ENCODE results near the gene RHOBTB1.

RHOBTB1 gene

GRCh38 chr10:60942788-60943315 lies 1.1 kb downstream of the RHOBTB1 start:
- no peak for DNase-seq (ENCODE audit: low read depth in 2 of 3, low spot score in 2 of 3)

GRCh38 chr10:60942134-60942787 lies 1.7 kb downstream of the RHOBTB1 start:
- no peak for DNase-seq (ENCODE audit: low read depth in 2 of 3, low spot score in 2 of 3)

- DNase-seq (ENCODE audit: low read depth in 2 of 3, low spot score in 2 of 3), result no peak
Measured at GRCh38 chr10:60940446-60940845, 3.5 kb downstream of the RHOBTB1 start.

- DNase-seq (ENCODE audit: low read depth in 2 of 3, low spot score in 2 of 3), result no peak
Measured at GRCh38 chr10:60937784-60938654, 6.0 kb downstream of the RHOBTB1 start.

- no peak for DNase-seq (ENCODE audit: low read depth in 2 of 3, low spot score in 2 of 3)
Measured at GRCh38 chr10:60937022-60937421, 7.0 kb downstream of the RHOBTB1 start.

DNA sequence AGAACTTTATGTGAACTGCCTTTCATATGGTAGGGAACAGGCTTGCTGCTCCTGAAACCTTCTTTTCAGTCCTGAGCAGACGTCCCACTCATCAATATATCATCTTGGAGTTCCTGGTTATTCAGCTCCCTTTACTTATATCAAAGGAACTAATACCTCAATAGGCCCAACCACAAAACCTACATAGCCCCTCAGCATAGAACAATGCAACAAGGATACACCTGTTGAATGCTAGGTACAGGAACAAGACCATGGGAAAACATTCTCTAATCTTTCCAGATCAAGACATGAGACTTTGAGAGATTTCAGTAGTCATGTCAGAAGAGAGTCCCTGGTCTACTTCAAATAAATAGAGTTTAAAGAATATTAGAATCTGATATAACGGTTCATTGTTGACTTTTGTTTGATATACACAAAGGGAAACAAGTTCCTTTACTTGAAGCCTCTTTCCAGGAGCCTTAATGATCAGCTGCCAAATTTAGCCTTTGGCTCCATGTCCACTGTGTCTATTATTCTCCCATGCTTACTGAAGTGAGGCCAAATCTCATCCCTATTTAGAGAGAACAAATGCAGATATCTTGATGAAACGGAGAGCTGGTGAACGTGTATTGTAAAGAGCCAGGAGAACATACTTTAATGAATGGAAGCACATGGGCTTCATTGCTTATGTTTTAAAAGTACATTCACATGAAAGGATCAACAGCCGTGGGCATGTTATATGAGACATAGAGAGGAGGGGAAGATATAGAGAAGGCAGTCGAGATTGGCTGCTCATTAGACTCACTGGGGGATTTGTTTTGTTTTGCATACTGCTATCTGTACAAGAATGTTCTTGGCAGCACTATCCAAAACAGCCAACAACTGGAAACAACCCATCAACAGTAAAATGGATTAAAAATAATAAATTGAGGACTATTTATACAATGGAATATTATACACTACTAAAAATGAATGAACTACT lies 9.5 kb downstream of the RHOBTB1 start:
- no peak for DNase-seq (ENCODE audit: low read depth in 2 of 3, low spot score in 2 of 3)

DNA sequence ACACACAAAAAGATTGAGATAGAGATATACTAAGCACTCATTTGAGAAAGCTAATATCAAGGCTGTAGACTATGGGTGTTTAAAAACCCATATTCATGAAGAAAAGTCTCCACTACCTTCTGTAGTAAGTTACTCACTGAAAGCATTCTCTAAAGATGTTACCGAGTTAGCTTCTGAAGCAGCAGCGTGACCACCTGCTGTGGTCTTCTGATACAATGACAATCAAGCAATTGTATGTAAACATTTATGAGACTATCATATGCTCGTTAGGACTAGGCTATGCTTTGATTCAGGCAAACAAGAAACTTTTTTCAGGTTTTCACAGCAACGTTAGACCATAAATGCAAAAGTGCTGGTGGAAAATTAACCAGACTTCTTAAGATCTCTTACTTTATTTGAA lies 11.2 kb downstream of the RHOBTB1 start:
- no peak for DNase-seq (ENCODE audit: low read depth in 2 of 3, low spot score in 2 of 3)

GRCh38 chr10:60930237-60930636 lies 13.7 kb downstream of the RHOBTB1 start:
- DNase-seq (ENCODE audit: low read depth in 2 of 3, low spot score in 2 of 3), result no peak

DNA sequence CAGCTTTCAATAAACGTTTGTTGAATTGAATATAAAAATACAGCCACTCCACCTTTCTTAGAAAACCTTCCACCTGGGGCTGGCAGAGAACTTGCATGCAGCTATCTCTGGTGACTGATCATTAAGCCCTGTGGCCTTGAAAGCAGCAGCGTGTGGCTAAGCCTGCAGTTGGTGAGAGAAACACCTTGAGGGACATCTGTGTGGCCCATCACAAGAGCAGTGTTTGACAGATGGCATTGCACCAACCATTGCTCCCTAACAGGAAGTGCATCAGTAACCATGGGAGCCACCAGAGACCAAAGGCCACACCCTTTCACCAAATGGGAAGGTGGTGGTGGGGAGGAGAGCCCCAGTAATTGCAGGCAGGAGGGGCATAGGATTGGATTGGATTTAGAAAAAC lies 22.4 kb downstream of the RHOBTB1 start:
- no peak for DNase-seq (ENCODE audit: low read depth in 2 of 3, low spot score in 2 of 3)

DNA sequence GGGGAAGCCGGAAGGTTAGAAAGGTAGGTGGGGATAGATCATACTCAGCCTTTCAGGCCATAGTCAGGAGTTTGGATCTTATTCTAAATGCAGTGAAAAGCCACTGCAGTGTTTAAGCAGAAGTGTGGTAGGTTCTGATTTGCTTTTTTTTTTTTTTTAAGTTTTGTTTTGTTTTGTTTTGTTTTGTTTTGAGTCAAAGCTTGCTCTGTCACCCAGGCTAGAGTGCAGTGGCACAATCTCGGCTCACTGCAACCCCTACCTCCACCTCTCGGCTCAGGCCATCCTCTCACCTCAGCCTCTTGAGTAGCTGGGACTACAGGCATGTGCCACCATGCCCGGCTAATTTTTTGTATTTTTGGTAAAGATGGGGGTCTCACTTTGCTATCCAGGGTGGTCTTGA lies 23.5 kb downstream of the RHOBTB1 start:
- DNase-seq (ENCODE audit: low read depth in 2 of 3, low spot score in 2 of 3), result no peak

DNA sequence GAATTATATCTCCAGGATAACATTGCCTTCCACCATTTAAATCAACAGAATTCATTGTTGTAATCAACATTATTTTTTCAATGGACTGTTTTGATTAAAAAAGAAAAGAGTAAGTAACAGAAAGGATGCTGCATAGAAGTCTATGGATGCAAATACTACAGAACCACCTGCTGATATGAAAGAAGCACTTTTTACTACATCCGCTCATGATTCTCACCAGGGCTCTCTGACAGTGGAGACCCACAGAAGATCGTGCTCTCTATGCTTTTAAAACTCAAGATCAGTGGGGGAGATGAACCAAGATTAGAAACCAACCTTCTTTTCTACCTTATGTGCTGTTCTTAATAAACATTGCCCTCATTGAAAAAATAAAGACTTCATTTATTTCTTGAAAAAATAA lies 24.4 kb downstream of the RHOBTB1 start:
- no peak for DNase-seq (ENCODE audit: low read depth in 2 of 3, low spot score in 2 of 3)

DNA sequence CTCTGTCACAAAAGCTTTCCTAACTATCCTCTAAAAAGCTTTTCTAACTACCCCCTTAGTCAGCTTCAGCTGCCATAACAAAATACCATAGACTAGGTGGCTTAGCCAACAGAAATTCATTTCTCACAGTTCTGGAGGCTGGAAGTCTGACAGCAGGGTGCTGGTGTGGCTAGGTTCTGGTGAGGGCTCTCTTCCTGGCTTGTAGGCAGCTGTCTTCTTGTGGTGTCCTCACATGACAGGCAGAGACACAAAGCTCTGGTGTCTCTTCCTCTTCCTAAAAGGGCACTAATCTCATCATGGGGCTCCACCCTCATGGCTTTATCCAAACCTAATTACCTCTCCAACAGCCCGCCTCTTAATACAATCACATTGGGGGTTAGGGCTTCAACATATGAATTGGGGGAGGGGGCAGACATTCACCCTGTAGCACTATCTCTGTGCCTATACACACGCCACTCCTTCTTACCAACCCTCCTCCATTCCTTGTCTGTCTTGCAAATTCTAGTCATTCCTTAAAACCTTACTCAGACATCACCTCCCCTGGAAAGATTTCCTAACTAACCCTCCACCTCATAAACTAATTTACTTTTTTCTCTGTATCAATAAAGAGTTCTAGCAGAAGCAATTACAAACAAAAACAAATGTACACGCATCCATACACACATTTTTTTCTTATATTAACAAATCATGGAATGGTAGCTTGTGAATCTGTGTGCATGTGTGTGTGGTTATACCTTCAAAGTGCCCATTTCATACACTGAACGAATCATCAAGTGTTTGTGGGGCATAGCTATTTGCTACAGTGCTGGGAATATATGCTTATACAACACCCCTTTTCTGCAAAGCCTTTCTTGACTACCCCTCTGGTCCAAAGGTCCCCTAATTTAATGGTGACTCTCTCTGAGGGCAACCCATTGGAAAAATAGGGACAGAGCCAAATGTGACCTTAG lies 26.4 kb downstream of the RHOBTB1 start:
- DNase-seq (ENCODE audit: low read depth in 2 of 3, low spot score in 2 of 3), result no peak

DNA sequence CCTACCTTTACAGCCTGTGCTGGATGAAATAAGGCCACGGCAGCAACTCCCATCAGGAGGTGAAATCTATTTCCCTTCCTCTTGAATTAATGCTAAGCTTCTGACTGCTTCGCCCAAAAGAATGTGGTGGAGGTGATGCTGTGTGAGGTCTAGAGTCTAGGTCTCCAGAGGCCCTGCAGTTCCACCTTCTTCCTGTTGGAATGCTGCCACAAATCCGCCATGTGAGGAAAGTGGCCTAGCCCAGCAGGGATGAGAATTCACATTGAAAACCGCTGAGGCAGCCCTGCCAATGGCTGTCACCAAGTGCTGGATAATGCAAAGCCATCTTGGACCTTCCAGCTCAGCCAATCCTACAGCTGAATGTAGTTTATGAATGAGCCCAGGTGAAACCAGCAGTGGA lies 28.0 kb downstream of the RHOBTB1 start:
- DNase-seq (ENCODE audit: low read depth in 2 of 3, low spot score in 2 of 3), result no peak

- no peak for DNase-seq (ENCODE audit: low read depth in 2 of 3, low spot score in 2 of 3)
Measured at GRCh38 chr10:60914690-60915141, 29.3 kb downstream of the RHOBTB1 start.

DNA sequence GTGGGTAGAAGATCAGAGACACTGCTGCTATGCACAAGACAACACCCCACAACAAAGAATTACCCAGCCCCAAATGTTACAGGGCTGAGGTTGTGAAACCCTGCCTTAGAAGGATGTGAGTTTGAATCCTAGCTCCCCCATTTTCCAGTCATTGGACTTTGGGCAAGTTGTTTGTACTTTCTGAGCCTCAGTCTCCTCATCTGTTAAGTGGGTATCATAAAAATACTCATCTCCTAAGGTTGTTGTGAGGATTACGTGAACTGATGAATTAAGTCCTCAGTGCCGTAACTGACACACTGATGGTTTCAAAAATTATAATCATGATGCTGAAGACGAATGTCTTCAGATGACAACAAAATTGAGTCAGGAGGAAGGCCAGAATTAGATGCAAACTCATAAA lies 30.3 kb downstream of the RHOBTB1 start:
- DNase-seq (ENCODE audit: low read depth in 2 of 3, low spot score in 2 of 3), result no peak

- DNase-seq (ENCODE audit: low read depth in 2 of 3, low spot score in 2 of 3), result no peak
Measured at GRCh38 chr10:60913071-60913470, 30.9 kb downstream of the RHOBTB1 start.

- DNase-seq (ENCODE audit: low read depth in 2 of 3, low spot score in 2 of 3), result no peak
Measured at GRCh38 chr10:60911715-60912114, 32.3 kb downstream of the RHOBTB1 start.

GRCh38 chr10:60911216-60911615 lies 32.8 kb downstream of the RHOBTB1 start:
- DNase-seq (ENCODE audit: low read depth in 2 of 3, low spot score in 2 of 3), result no peak

- DNase-seq (ENCODE audit: low read depth in 2 of 3, low spot score in 2 of 3), result no peak
Measured at GRCh38 chr10:60910543-60910942, 33.4 kb downstream of the RHOBTB1 start.

DNA sequence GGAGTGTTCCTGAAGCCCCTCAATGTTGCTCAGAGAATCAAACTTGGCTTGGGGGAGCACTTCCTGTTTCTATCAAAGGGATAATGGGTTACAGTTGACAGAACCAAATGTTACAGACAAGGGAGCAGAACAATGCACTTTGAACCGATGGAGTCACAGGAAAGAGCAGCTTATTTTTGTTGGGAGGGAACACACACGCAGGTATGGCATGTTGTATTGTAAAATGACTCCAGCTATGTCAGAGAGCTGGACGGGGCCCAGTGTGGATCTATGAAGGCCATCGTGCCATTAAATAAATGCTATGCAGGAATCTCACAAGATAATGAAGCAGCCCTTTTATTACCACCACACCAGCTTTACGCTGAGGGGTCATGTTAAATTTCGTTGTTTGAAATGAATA lies 35.1 kb downstream of the RHOBTB1 start:
- no peak for DNase-seq (ENCODE audit: low read depth in 2 of 3, low spot score in 2 of 3)

Measured in activated CD8-positive, alpha-beta memory T cell treated with anti-CD3 and anti-CD28 coated beads for 48 hours (primary cell).